Psoas muscle (tissue), 8 donors: Measurements from ENCODE around the gene EPX. TPM values are rescaled to one million over a fixed set of nuclear protein-coding genes. Genes with fewer than 3 reads are reported as not detected.

Experiments used
- ATAC-seq, 4 donors: fragments of 200-7000 bp; cut with Tn5 transposase; one replicate each; pipeline ENCODE4 v1.9.1; 2020; ENCODE audit warnings: moderate library complexity in 3 of 4, mild to moderate bottlenecking in 2 of 4
- DNase-seq, 2 donors: peaks; one replicate each; pipeline ENCODE4 v3.0.0-alpha.2; 2020
- H3K27ac ChIP-seq: fragments of 200-600 bp; one replicate; pipeline ENCODE4 v1.8.0; 2022
- H3K27me3 ChIP-seq, 3 donors: fragments of 200-600 bp in 1 of 3; one replicate each; pipeline versions ENCODE4 v1.6.1 to v1.8.0; 2013 to 2022; ENCODE audit warnings: low read length in 2 of 3, mild to moderate bottlenecking in 2 of 3, moderate library complexity in 1 of 3; ENCODE audit not compliant: insufficient read depth in 3 of 3
- H3K36me3 ChIP-seq, 2 donors: fragments of 200-600 bp in 1 of 2; one replicate each; pipeline versions ENCODE4 v1.6.1 to v1.8.0; 2013 to 2022; ENCODE audit warnings: low read depth in 1 of 2, mild to moderate bottlenecking in 1 of 2, moderate library complexity in 1 of 2; ENCODE audit not compliant: insufficient read depth in 1 of 2
- H3K4me1 ChIP-seq: fragments of 200-600 bp; one replicate; pipeline ENCODE4 v1.8.0; 2022
- H3K4me3 ChIP-seq: fragments of 200-600 bp; one replicate; pipeline ENCODE4 v1.8.0; 2022; ENCODE audit warnings: mild to moderate bottlenecking
- H3K9me3 ChIP-seq: fragments of 200-600 bp; one replicate; pipeline ENCODE4 v1.8.0; 2022
- WGBS, 3 donors: extraction: QIAGEN DNeasy Blood & Tissue Kit; methylation state at CpG; one replicate each; pipeline versions ENCODE4 v1.1.6 to v1.1.7; 2013; 5-methylcytosine and 5-hydroxymethylcytosine counted together
- intact Hi-C, 2 donors: fragments of 100-400 bp; cut with DNase I; formaldehyde crosslinking; loops; one replicate each; pipeline versions ENCODE4 v1.11.0 to v1.14.2; 2022
- polyA plus RNA-seq, 3 donors: library from polyadenylated mRNA; stranded (reverse); fragments of 200-250 nt; gene quantifications; one replicate each; pipeline ENCODE4 v1.2.3, GENCODE V29; 2013
- total RNA-seq, 4 donors: library from RNA; stranded (reverse); fragmentation: NEBNext Ultra II Directional in 2 of 4; extraction: Animal tissue kit (Norgen Biotek cat#: 25700) in 2 of 4; gene quantifications; one replicate each; pipeline versions ENCODE4 v1.2.1 to v1.2.4, GENCODE V29; 2021 to 2023
- TF ChIP-seq, protein P1 (sequence below): fragments of 200-600 bp; IDR thresholded peaks from one replicate; pipeline ENCODE4 v1.8.0; 2022; ENCODE audit warnings: antibody characterized with exemption
- donor health status: healthy with polysubstance abuse.
- donor health status: DM: no; HTN: no; CAD: no; lungs with moderate emphysema.
- donor health status: Bipolar disorder and iron deficiency.
- donor health status: healthy.
- donor health status: DM: yes; HTN: yes; CAD: no.
- donor health status: DM: no; HTN: no; CAD: no.
- donor health status: DM: no; HTN: no; CAD: no.
- donor health status: DM: yes; HTN: yes; CAD: no.

The EPX gene
- total and polyA plus RNA-seq, 7 donors: 0.12 TPM; not detected in 6

DNA sequence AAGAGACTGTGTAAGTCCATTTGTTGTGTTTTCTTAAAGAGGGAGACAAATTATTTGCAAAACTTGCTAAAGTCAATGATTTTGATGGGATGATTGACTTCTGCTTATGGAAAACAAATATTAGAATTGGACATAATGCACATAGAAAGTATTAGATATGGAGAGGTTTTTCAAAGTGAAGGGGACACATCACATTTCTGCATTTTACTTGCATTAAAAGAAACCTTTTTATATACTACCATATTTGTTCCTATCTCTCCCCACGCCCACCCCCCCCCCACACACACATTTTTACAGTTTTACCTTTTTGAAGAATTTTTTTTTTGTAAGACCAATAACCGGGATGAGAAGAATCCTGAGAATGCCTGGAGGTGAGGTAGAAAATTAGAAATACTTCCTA lies 34.3 kb upstream of the EPX start:
- 69 to 76% (median 74%) methylated on average over 2 of the region's 2 CpGs for WGBS, 3 donors
- intact Hi-C loops: no loop called here

DNA sequence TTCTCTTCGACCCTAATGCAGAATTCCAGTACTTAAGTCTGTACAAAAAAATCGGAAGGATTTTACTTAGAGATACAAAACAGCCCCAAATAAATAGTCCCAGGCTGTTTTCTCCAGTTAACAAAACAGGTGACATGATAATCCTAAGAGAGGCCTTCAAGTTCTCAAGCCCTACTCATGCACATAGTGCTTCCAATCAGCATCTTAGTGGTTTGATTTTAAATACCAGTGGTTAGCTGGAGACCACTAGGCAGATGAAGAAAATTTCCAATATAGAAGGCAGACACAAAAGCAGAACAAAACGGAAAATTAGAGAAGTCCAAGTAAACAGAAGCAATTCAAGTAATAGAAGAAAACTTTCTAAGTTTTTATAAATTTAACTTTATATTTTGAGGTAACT lies 31.0 kb upstream of the EPX start:
- Histone ChIP-seq H3K4me1 (no peaks in the 10 kb centered on the region), H3K9me3 (no peaks in the 10 kb centered on the region), H3K4me3 (no peak overlapping the region), H3K27me3 (peaks cover 4 to 34% (median 10%) of the 10 kb centered on the region in 3 donors), H3K36me3 (no peaks in the 10 kb centered on the region), H3K27ac (no peak overlapping the region)
- TF ChIP-seq, protein P1, sequence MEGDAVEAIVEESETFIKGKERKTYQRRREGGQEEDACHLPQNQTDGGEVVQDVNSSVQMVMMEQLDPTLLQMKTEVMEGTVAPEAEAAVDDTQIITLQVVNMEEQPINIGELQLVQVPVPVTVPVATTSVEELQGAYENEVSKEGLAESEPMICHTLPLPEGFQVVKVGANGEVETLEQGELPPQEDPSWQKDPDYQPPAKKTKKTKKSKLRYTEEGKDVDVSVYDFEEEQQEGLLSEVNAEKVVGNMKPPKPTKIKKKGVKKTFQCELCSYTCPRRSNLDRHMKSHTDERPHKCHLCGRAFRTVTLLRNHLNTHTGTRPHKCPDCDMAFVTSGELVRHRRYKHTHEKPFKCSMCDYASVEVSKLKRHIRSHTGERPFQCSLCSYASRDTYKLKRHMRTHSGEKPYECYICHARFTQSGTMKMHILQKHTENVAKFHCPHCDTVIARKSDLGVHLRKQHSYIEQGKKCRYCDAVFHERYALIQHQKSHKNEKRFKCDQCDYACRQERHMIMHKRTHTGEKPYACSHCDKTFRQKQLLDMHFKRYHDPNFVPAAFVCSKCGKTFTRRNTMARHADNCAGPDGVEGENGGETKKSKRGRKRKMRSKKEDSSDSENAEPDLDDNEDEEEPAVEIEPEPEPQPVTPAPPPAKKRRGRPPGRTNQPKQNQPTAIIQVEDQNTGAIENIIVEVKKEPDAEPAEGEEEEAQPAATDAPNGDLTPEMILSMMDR: no peak
- ATAC-seq: no peak
- no peak for DNase-seq
- 74 to 81% (median 74%) methylated on average over 3 of the region's 3 CpGs for WGBS, 3 donors
- intact Hi-C loops: no loop called here

More for the DNA sequence above, 34.3 kb upstream of the EPX start:
- DNase-seq (no peak), ATAC-seq (no peak)
- Histone ChIP-seq H3K36me3 (no peaks in the 10 kb centered on the region), H3K27me3 (peaks cover 4 to 51% (median 11%) of the 10 kb centered on the region in 3 donors), H3K9me3 (no peaks in the 10 kb centered on the region), H3K4me3 (no peak overlapping the region), H3K27ac (no peak overlapping the region), H3K4me1 (no peaks in the 10 kb centered on the region)
- TF ChIP-seq, protein P1: no peak

DNA sequence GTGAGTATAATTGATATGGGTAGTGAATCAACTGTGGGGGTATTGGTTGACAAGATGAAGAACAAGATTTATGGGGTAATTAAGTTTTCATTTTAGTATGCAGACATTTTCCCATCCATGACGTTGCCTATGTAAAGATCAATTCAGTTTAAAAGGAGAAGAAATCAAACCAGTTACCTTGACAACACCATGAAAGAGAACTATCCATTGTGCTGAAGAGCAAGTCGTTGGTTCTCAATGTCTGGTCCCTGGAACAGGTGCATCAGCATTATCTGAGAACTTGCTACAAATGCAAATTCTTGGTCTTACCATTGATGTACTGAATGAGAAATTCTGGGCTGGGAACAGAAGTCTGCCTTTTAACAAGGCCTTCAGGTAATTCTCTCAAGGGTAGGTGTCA lies 26.5 kb upstream of the EPX start:
- H3K4me1 ChIP-seq: no peaks in the 10 kb centered on the region
- H3K4me3 ChIP-seq: no peak overlapping the region
- H3K36me3 ChIP-seq: no peaks in the 10 kb centered on the region
- intact Hi-C loops: no loop called here
- ATAC-seq (no peak), DNase-seq (no peak)
- H3K9me3 ChIP-seq: no peaks in the 10 kb centered on the region
- H3K27ac ChIP-seq: no peak overlapping the region
- peaks cover 0 to 19% (median 3%) of the 10 kb centered on the region in 3 donors for H3K27me3 ChIP-seq
- 7 to 18% (median 10%) methylated on average over 2 of the region's 2 CpGs for WGBS, 3 donors
- TF ChIP-seq, protein P1: no peak

DNA sequence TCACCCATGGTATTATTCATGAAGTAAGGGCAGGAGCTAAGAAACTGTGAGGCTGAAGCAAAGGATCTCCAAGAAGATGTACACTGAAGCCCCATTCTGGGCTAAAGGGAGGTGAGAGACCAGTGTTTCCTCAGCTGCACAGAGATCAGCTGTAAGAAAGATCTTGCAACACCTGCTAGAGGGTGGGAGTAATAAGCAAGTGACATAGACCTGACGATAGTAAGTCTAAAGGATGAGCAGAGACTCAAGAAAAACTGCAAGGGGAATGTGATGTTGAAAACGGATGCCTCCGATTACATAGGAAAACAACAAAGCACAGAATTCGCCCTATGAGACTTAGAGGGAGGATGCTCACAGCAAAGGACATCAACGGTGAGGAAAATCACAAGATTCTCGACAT lies 25.8 kb upstream of the EPX start, which contains the start of gene OR4D2:
Gene OR4D2, plus strand, starts transcription at position 301 of the 400 bp plus-strand sequence. CDS start 2,674 bp downstream, outside the sequence.
- peaks cover 0 to 19% (median 3%) of the 10 kb centered on the region in 3 donors for H3K27me3 ChIP-seq
- intact Hi-C loops: no loop called here
- DNase-seq: no peak
- no peaks in the 10 kb centered on the region for H3K9me3 ChIP-seq
- TF ChIP-seq, protein P1: no peak
- ATAC-seq: no peak
- no peak within 1 kb of the TSS for H3K4me3 ChIP-seq
- H3K27ac ChIP-seq: no peak within 1 kb of the TSS
- WGBS, 3 donors: 57 to 58% (median 57%) methylated on average over 6 of the region's 6 CpGs
- H3K4me1 ChIP-seq: no peaks in the 10 kb centered on the region
- no peaks in the 10 kb centered on the region for H3K36me3 ChIP-seq

DNA sequence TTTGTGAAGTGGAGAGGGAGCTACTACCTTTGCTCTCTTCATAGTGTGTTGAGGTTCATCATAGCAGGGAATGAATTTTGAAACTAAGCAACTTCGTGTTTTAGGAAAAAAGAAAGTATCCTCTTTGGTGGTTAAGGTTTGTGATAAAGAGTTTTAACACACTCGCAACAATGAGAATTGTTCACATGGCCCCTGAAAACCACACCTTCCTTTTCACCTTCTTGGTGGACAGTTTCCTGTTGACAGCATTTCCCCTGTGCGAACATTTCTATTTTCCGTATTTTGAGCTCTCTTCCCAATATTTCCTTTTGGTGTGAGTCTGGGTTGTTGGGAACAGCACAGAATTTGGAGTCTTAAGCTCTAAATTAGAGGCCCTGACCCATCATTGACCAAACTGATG lies 21.9 kb upstream of the EPX start:
- no peaks in the 10 kb centered on the region for H3K9me3 ChIP-seq
- no peak overlapping the region for H3K4me3 ChIP-seq

More for the DNA sequence above, 21.9 kb upstream of the EPX start:
- no peak for ATAC-seq
- DNase-seq: no peak
- no peak overlapping the region for H3K27ac ChIP-seq
- no peaks in the 10 kb centered on the region for H3K36me3 ChIP-seq
- H3K27me3 ChIP-seq: peaks cover 0 to 19% (median 3%) of the 10 kb centered on the region in 3 donors
- H3K4me1 ChIP-seq: no peaks in the 10 kb centered on the region
- TF ChIP-seq, protein P1: no peak
- 54 to 66% (median 64%) methylated on average over 4 of the region's 4 CpGs for WGBS, 3 donors
- intact Hi-C loops: no loop called here
